OCI-LY3 (cell line): ENCODE measurements around the gene DTNBP1.

Experiments used
- CTCF ChIP-seq: fragments of 200-600, 300-600 bp; sonication (generic); IDR thresholded peaks from 2 replicates; pipeline ENCODE4 v1.5.1; 2014; ENCODE audit warnings: antibody characterized with exemption, low read length, low read depth
- EZH2phosphoT487 ChIP-seq: fragments of 200-600 bp; shearing (Covaris generic); IDR thresholded peaks from 2 replicates; pipeline ENCODE4 v1.6.1; 2018; ENCODE audit warnings: antibody characterized with exemption, mixed run types, low read depth

DNA sequence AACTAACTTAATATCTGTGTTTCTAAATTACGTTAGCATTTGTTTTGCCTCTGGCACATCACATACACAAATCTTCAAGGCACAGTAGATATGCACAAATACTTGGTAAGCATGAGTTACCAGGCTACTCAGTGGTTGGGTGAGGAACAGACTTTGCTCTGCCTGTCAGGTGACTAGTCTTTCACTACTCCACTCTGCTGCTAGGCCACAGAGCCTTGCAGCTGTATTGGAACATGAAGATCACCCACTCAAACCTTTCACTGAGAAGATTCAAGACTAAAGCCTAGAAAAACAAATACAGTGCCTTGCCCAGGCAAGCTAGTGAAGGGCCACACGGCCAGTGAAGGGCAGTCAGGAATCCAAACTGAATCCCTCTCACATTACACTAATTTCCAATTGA, 47.0 kb downstream of the DTNBP1 start:
- TF ChIP-seq CTCF (no peak), EZH2phosphoT487 (no peak)
